Measurements from ENCODE around the gene C2orf68.
A peak's percentile ranks its signal among the peaks of the same experiment; 100 is the strongest.

DNA sequence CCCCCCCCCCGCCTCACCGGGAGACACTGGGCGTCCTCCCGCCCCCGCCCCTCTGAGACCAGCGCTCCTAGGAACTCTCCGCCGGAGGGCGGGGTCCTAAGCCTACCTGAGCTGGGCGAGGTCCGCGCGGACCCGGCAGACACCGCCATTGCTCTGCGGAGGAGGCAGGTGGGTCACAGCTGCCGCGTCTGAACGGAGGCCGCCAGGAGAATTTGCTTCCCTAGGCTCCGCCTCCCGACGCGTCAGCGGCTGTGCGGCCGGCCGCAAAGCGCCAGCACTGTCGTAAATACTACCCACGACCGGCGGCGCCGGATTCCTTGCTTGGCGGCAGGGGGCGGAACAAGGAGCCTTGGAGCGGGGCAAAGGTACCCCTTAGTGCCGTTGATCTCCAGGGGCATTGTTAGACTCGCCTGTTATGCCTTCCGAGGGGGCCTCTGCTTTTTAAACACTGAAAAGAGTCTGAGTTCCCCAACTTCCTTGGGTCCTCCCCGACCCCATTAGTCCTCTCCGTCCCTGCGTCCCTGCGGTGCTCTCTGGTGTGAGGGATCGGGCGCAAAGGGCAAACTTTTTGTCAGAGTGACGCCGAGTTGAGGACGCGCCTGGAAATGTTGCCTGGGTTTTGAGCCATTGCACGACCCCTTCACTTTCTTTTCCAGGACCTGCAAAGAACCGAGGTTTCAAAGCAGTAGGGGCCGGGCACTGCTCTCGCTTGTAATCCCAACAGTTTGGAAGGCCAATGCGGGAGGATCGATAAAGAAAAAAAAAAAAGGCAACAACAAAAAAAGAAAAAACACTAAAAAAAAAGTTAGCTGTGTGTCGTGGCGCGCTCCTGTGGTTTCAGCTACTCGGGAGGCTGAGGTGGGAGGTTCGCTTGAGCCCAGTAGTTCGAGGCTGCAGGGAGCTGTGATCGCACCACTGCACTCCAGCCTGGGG is 50.3 kb downstream of the C2orf68 start, which contains the start of gene GGCX:
- TF ChIP-seq, protein P1, sequence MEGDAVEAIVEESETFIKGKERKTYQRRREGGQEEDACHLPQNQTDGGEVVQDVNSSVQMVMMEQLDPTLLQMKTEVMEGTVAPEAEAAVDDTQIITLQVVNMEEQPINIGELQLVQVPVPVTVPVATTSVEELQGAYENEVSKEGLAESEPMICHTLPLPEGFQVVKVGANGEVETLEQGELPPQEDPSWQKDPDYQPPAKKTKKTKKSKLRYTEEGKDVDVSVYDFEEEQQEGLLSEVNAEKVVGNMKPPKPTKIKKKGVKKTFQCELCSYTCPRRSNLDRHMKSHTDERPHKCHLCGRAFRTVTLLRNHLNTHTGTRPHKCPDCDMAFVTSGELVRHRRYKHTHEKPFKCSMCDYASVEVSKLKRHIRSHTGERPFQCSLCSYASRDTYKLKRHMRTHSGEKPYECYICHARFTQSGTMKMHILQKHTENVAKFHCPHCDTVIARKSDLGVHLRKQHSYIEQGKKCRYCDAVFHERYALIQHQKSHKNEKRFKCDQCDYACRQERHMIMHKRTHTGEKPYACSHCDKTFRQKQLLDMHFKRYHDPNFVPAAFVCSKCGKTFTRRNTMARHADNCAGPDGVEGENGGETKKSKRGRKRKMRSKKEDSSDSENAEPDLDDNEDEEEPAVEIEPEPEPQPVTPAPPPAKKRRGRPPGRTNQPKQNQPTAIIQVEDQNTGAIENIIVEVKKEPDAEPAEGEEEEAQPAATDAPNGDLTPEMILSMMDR (IDR thresholded peaks at IDR 0.05): peak in 4 of 6 experiments; percentile 24 to 59 (median 31)
- peak; percentile 54 to 82 for TF ChIP-seq POLR2A (IDR thresholded peaks at IDR 0.05)

Data from adrenal gland (tissue), 5 donors.